Pancreas (tissue), 10 donors: ENCODE data around the gene NPLOC4. TPM values are rescaled to one million over a fixed set of nuclear protein-coding genes. Genes with fewer than 3 reads are reported as not detected.

Source experiments
- ATAC-seq, 4 donors: fragments of 200-7000 bp; cut with Tn5 transposase; one replicate each; pipeline versions ENCODE4 v1.8.0 to v1.9.1; 2020; ENCODE audit warnings: mild to moderate bottlenecking in 4 of 4, moderate library complexity in 4 of 4
- DNase-seq, 6 donors: peaks; one replicate each; pipeline ENCODE4 v3.0.0-alpha.2; 2020
- FAIRE-seq: peaks from 2 replicates; lab custom pipeline; 2012; peaks lifted over from hg19 to GRCh38; lab: Jason Lieb, UNC
- H3K27ac ChIP-seq, 4 donors: fragments of 200-600 bp; sonication (generic); 1 replicate in 3 of 4; 2 replicates in 1 of 4; pipeline versions ENCODE4 v1.5.0 to v1.8.0; 2020
- H3K27me3 ChIP-seq, 4 donors: fragments of 200-600 bp; one replicate each; pipeline ENCODE4 v1.8.0; 2021
- H3K36me3 ChIP-seq, 3 donors: fragments of 200-600 bp; sonication (generic) in 1 of 3; one replicate each; pipeline versions ENCODE4 v1.5.0 to v1.8.0; 2020 to 2021
- H3K4me1 ChIP-seq, 3 donors: fragments of 200-600 bp; one replicate each; pipeline ENCODE4 v1.8.0; 2021
- H3K4me3 ChIP-seq, 4 donors: fragments of 200-600 bp; sonication (generic) in 2 of 4; one replicate each; pipeline versions ENCODE4 v1.5.0 to v1.8.0; 2020 to 2021
- H3K9me3 ChIP-seq, 4 donors: fragments of 200-600 bp; one replicate each; pipeline ENCODE4 v1.8.0; 2021
- WGBS, 2 donors: extraction: QIAGEN DNeasy Blood & Tissue Kit; methylation state at CpG; one replicate each; pipeline ENCODE4 v1.1.7; 2013; 5-methylcytosine and 5-hydroxymethylcytosine counted together
- intact Hi-C, 3 donors: fragments of 100-400 bp; cut with DNase I; formaldehyde crosslinking; loops; one replicate each; pipeline versions ENCODE4 v1.11.1 to v1.14.2; 2022
- polyA plus RNA-seq, 2 donors: library from polyadenylated mRNA; stranded (reverse); fragments of 200-250 nt; gene quantifications; one replicate each; pipeline ENCODE4 v1.2.3, GENCODE V29; 2013
- total RNA-seq, 6 donors: library from RNA; stranded (reverse); fragmentation: NEBNext Ultra II Directional in 4 of 6; extraction: Animal tissue kit (Norgen Biotek cat#: 25700) in 4 of 6; gene quantifications; one replicate each; pipeline versions ENCODE4 v1.2.1 to v1.2.4, GENCODE V29; 2021 to 2023
- TF ChIP-seq, protein P1 (sequence below), 4 donors: fragments of 200-600 bp; sonication (generic) in 3 of 4; IDR thresholded peaks; one replicate each; pipeline versions ENCODE4 v1.5.0 to v1.8.0; 2021; ENCODE audit warnings: antibody characterized with exemption in 4 of 4
- donor health status: healthy with polysubstance abuse.
- donor health status: DM: no; HTN: no; CAD: no; lungs with moderate emphysema.
- donor health status: DM: no; HTN: no; CAD: no.
- donor health status: control.
- donor health status: control.
- donor health status: Bipolar disorder and iron deficiency.
- donor health status: DM: yes; HTN: yes; CAD: no.
- donor health status: DM: no; HTN: no; CAD: no.
- donor health status: DM: no; HTN: no; CAD: no.
- donor health status: DM: yes; HTN: yes; CAD: no.

NPLOC4 gene
- total and polyA plus RNA-seq, 8 donors = 32.5 to 54.8 (median 35.3) TPM

DNA sequence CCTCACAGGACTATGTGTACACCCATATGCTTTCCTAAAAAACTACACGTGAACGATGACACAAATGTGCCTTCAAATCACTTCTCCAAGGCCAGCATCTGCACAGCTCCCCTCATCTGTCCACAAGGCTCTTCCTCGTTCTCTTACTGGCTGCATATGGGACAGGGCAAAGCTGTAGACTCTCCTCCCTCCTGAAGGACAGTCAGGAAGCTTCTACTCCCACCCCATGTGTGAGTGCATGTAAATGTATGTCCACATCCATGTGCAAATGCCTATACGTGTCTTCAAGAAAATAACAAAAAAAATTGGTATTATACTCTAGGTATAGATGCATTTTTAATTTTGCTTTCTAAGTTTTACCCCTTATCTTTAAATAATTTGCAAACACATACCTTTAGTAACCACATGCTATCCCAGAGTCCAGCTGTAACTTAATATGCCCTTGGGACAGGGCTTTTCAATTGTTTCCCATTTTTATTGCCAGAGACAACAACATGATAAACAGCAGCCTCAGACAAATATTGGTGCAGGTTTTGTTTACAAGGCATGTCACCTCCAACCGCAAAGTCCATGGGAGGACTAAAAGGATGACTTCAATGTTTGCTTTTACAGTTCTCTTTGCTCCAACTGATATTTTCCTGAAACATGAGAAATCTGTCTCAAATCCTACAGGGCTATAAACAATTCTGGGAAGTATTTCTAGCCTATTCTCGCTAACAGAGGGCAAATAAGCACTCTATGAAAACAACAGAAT lies 53.1 kb downstream of the NPLOC4 start:
- Histone ChIP-seq H3K36me3 (peaks cover 0 to 27% (median 17%) of the 10 kb centered on the region in 3 donors), H3K27me3 (no peaks in the 10 kb centered on the region), H3K4me1 (no peaks in the 10 kb centered on the region), H3K4me3 (no peak overlapping the region), H3K9me3 (no peaks in the 10 kb centered on the region), H3K27ac (no peak overlapping the region)
- DNase-seq (no peak), ATAC-seq (no peak), FAIRE-seq (no peak)
- TF ChIP-seq, protein P1, sequence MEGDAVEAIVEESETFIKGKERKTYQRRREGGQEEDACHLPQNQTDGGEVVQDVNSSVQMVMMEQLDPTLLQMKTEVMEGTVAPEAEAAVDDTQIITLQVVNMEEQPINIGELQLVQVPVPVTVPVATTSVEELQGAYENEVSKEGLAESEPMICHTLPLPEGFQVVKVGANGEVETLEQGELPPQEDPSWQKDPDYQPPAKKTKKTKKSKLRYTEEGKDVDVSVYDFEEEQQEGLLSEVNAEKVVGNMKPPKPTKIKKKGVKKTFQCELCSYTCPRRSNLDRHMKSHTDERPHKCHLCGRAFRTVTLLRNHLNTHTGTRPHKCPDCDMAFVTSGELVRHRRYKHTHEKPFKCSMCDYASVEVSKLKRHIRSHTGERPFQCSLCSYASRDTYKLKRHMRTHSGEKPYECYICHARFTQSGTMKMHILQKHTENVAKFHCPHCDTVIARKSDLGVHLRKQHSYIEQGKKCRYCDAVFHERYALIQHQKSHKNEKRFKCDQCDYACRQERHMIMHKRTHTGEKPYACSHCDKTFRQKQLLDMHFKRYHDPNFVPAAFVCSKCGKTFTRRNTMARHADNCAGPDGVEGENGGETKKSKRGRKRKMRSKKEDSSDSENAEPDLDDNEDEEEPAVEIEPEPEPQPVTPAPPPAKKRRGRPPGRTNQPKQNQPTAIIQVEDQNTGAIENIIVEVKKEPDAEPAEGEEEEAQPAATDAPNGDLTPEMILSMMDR (IDR thresholded peaks at IDR 0.05) = no peak
- WGBS, 2 donors = 87 to 89% methylated on average over 6 of the region's 6 CpGs
- intact Hi-C loops = no loop called here

DNA sequence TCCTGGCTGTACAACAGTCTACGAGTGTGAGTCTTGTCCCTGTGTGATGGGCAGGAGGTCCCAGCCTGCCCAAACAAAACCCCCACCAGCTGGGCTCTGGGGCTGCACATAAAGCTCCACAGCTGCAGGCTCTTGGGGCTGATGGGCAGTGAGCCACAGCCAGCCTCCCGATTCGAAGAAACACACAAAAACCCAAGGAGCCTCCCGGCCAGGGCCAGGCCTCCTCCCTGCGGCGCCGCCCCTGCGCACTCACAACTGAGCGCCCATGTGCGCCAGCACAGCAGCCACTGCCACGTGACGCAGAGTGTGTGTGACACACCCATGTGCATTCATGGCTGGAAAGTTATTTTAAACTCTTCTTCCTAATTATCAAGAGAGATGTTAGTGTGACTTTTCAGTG lies 54.2 kb downstream of the NPLOC4 start:
- no peak for DNase-seq
- H3K27ac ChIP-seq = no peak overlapping the region
- H3K4me3 ChIP-seq = no peak overlapping the region
- no peak for FAIRE-seq
- WGBS, 2 donors = 90 to 96% methylated on average over 12 of the region's 12 CpGs
- ATAC-seq = no peak
- intact Hi-C loops = no loop called here
- H3K36me3 ChIP-seq = peaks cover 0 to 17% (median 7%) of the 10 kb centered on the region in 3 donors
- no peaks in the 10 kb centered on the region for H3K9me3 ChIP-seq
- H3K27me3 ChIP-seq = no peaks in the 10 kb centered on the region
- H3K4me1 ChIP-seq = no peaks in the 10 kb centered on the region
- TF ChIP-seq, protein P1 (IDR thresholded peaks at IDR 0.05) = no peak

DNA sequence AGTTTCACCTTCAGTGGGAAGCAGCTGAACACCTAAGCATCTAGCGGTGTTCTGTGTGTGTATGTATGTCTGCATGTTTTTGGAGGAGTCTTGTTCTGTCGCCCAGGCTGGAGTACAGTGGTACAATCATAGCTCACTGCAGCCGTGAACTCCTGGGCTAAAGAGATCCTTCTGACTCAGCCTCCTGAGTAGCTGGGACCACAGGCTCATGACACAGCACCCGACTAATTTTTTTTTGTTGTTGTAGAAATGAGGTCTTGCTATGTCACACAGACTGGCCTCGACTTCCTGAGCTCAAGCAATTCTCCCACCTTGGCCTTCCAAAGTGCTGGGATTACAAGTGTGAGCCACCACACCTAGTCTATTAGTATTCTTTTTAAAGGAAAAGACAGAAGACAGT lies 54.6 kb downstream of the NPLOC4 start:
- no peaks in the 10 kb centered on the region for H3K27me3 ChIP-seq
- FAIRE-seq = no peak
- no peak for DNase-seq
- WGBS, 2 donors = 93 to 94% methylated on average over 5 of the region's 5 CpGs
- intact Hi-C loops = no loop called here
- H3K27ac ChIP-seq = no peak overlapping the region
- no peak overlapping the region for H3K4me3 ChIP-seq
- ATAC-seq = no peak
- TF ChIP-seq, protein P1 (IDR thresholded peaks at IDR 0.05) = no peak
- no peaks in the 10 kb centered on the region for H3K9me3 ChIP-seq
- H3K4me1 ChIP-seq = no peaks in the 10 kb centered on the region
- peaks cover 0 to 16% (median 6%) of the 10 kb centered on the region in 3 donors for H3K36me3 ChIP-seq

DNA sequence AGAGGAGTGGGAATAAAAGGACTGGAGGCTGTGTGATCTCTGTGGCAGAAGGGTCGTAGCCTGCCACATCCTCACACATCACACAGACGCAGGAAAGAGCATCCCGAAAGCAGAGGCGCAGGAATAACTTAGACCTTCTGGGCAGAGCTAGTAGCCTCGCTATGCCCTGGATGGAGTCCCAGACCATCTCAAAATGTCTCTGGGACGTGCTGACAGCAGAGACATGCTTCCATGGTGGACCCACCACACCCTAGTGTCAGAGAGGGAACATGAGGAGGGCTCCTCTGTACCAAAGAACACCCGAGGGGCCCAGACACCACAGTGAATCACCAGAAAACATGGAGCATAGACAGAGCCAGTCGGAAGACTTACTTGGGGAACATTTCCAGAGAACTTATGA lies 55.2 kb downstream of the NPLOC4 start:
- WGBS, 2 donors = 90% methylated on average over 8 of the region's 8 CpGs
- intact Hi-C loops = no loop called here
- H3K4me3 ChIP-seq = no peak overlapping the region
- peaks cover 0 to 16% (median 6%) of the 10 kb centered on the region in 3 donors for H3K36me3 ChIP-seq
- DNase-seq (peak in 1 of 6 donors; percentile 9), ATAC-seq (no peak), FAIRE-seq (no peak)
- TF ChIP-seq, protein P1 (IDR thresholded peaks at IDR 0.05) = no peak
- H3K27ac ChIP-seq = no peak overlapping the region
- H3K27me3 ChIP-seq = no peaks in the 10 kb centered on the region
- H3K4me1 ChIP-seq = peaks cover 0 to 4% (median 2%) of the 10 kb centered on the region in 3 donors
- H3K9me3 ChIP-seq = no peaks in the 10 kb centered on the region

DNA sequence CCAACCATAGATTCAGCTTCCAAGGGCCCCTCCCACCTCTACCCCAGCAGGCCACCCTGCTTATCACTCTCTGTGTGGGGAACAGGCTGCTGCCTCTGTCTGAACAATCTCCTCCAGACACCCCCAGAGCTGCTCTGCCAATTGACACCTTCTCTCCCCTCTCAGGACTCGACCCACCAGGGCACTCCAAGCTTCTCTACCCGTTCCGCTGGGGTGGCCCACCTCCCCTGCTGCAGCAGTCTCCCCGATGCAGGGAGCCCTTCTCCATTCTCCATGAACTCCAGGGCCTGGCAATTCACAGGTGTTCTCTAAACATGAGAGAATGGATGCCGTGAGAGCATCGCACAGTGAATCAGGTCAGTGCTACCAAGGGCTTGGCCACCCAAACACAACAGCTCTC lies 56.4 kb downstream of the NPLOC4 start:
- TF ChIP-seq, protein P1 (IDR thresholded peaks at IDR 0.05) = no peak
- H3K4me1 ChIP-seq = peaks cover 0 to 13% (median 7%) of the 10 kb centered on the region in 3 donors
- H3K27ac ChIP-seq = no peak overlapping the region
- H3K36me3 ChIP-seq = peaks cover 0 to 16% (median 6%) of the 10 kb centered on the region in 3 donors
- no peaks in the 10 kb centered on the region for H3K27me3 ChIP-seq
- no peak overlapping the region for H3K4me3 ChIP-seq
- ATAC-seq = no peak
- 93 to 95% methylated on average over 6 of the region's 6 CpGs for WGBS, 2 donors
- no peak for FAIRE-seq
- DNase-seq = no peak
- H3K9me3 ChIP-seq = no peaks in the 10 kb centered on the region
- intact Hi-C loops = no loop called here
